HepG2 (cell line): Measurements from ENCODE around the gene GFER. TPM values are rescaled to one million over a fixed set of nuclear protein-coding genes. Genes with fewer than 3 reads are reported as not detected.

Source experiments
- ATAC-seq: fragments of 200-7000 bp; cut with Tn5 transposase; 3 replicates; pipeline ENCODE4 v1.9.1; 2020; ENCODE audit warnings: mild to moderate bottlenecking, moderate library complexity
- BruUV-seq: library from RNA; stranded (reverse); fragments of 400-500 nt; replicated peaks from 2 replicates; lab custom pipeline; 2021; lab: Mats Ljungman, UMichigan
- CTCF ChIA-PET: fragments of 300-600 bp; formaldehyde crosslinking; extraction: SDS; loops from one replicate; lab custom pipeline; 2021; ENCODE audit warnings: low total read pairs, inconsistent platforms, low intra/inter-chr PET ratio; lab: Yijun Ruan, JAX
- POLR2A ChIA-PET: fragments of 350-600 bp; sonication (Branson Sonifier 250); formaldehyde crosslinking; loops from one replicate; lab custom pipeline; 2020; ENCODE audit warnings: antibody characterized with exemption, inconsistent platforms; lab: Yijun Ruan, JAX
- DNase-seq: peaks from one replicate; pipeline ENCODE4 v3.0.0-alpha.2; 2015; ENCODE audit warnings: low spot score
- FAIRE-seq: peaks from 3 replicates; lab custom pipeline; 2011; peaks lifted over from hg19 to GRCh38; lab: Jason Lieb, UNC
- H2AFZ ChIP-seq: one replicate; pipeline ENCODE4 v1.6.1; 2011; ENCODE audit warnings: low read length, inconsistent platforms
- H3K27ac ChIP-seq: fragments of 300-600 bp; 3 replicates; pipeline ENCODE4 v1.8.0; 2011; ENCODE audit warnings: mixed run types, mild to moderate bottlenecking, mixed read lengths, low read length, inconsistent platforms; ENCODE audit not compliant: insufficient read depth; ENCODE audit errors: extremely low read length
- H3K27me3 ChIP-seq, 2 experiments: fragments of 200-600 bp in 1 of 2; 2 replicates in 1 of 2; 3 replicates in 1 of 2; pipeline versions ENCODE4 v1.6.0 to v1.8.0; 2011; ENCODE audit warnings: low read length in 2 of 2, mild to moderate bottlenecking in 2 of 2, moderate library complexity in 2 of 2, inconsistent platforms in 1 of 2; ENCODE audit not compliant: insufficient read depth in 2 of 2, control insufficient read depth in 1 of 2
- H3K36me3 ChIP-seq, 2 experiments: fragments of 200-600 bp in 1 of 2; replicated peaks in 1 of 2; 2 replicates in 1 of 2; 3 replicates in 1 of 2; pipeline versions ENCODE4 v1.5.1 to v1.8.0; 2011; ENCODE audit warnings: low read length in 2 of 2, inconsistent platforms in 1 of 2; ENCODE audit not compliant: insufficient read depth in 2 of 2, control insufficient read depth in 1 of 2
- H3K4me1 ChIP-seq: 2 replicates; pipeline ENCODE4 v1.5.1; 2012; ENCODE audit warnings: low read length, inconsistent platforms; ENCODE audit not compliant: insufficient read depth
- H3K4me2 ChIP-seq: 2 replicates; pipeline ENCODE4 v1.6.0; 2011; ENCODE audit warnings: low read depth, low read length, inconsistent platforms
- H3K4me3 ChIP-seq, 3 experiments: fragments of 200-600 bp in 1 of 3; sonication (generic), shearing (Covaris generic) in 1 of 3; replicated peaks in 1 of 3; 2 replicates each; pipeline ENCODE4 v1.5.1; 2011 to 2016; ENCODE audit warnings: low read length in 3 of 3, inconsistent platforms in 2 of 3, low read depth in 2 of 3, mild to moderate bottlenecking in 2 of 3, control low read depth in 1 of 3, mixed read lengths in 1 of 3; ENCODE audit not compliant: insufficient read depth in 1 of 3
- H3K79me2 ChIP-seq: one replicate; pipeline ENCODE4 v1.6.1; 2011; ENCODE audit warnings: low read length, inconsistent platforms; ENCODE audit not compliant: insufficient read depth
- H3K9ac ChIP-seq: 2 replicates; pipeline ENCODE4 v1.6.0; 2011; ENCODE audit warnings: mild to moderate bottlenecking, low read depth, low read length, inconsistent platforms; ENCODE audit not compliant: insufficient read depth
- H3K9me3 ChIP-seq: 2 replicates; pipeline ENCODE4 v1.5.1; 2012; ENCODE audit warnings: mild to moderate bottlenecking, low read length
- H4K20me1 ChIP-seq: 2 replicates; pipeline ENCODE4 v1.6.0; 2011; ENCODE audit warnings: inconsistent platforms, mild to moderate bottlenecking, low read length, moderate library complexity; ENCODE audit not compliant: insufficient read depth
- ADNP ChIP-seq: sonication (generic); formaldehyde crosslinking; IDR thresholded peaks from 2 replicates; pipeline ENCODE4 v1.4.0; 2020; ENCODE audit warnings: missing genetic modification reagents
- DNMT3B ChIP-seq: conservative IDR thresholded peaks from 2 replicates; pipeline ENCODE4 v1.6.1; 2016; ENCODE audit warnings: missing biosample characterization, control low read depth
- RBFOX2 ChIP-seq: fragments of 200-400 bp; formaldehyde crosslinking; IDR thresholded peaks from 2 replicates; pipeline ENCODE4 v1.6.1; 2017; ENCODE audit warnings: low read depth, mild to moderate bottlenecking, low read length
- SNRNP70 ChIP-seq: fragments of 200-400 bp; formaldehyde crosslinking; IDR thresholded peaks from 2 replicates; pipeline ENCODE4 v1.6.1; 2017; ENCODE audit warnings: mild to moderate bottlenecking, low read depth, low read length, moderate library complexity
- ZNF142 ChIP-seq: sonication (generic); formaldehyde crosslinking; IDR thresholded peaks from 2 replicates; pipeline ENCODE4 v1.4.0; 2020; ENCODE audit warnings: missing genetic modification reagents
- ZNF44 ChIP-seq: sonication (generic); formaldehyde crosslinking; IDR thresholded peaks from 2 replicates; pipeline ENCODE4 v1.5.1; 2020; ENCODE audit warnings: mild to moderate bottlenecking, missing genetic modification reagents
- WGBS: methylation state at CpG from one replicate; pipeline ENCODE4 v1.1.6; 2017; ENCODE audit warnings: low lambda C conversion rate; 5-methylcytosine and 5-hydroxymethylcytosine counted together
- in situ Hi-C: cut with HindIII; loops from 2 replicates; pipeline ENCODE4 v1.10.0; 2017; ENCODE audit warnings: low pct_unique_long_range_greater_than_20kb; ENCODE audit not compliant: extremely low pct_ligation_motif_present
- intact Hi-C: fragments of 100-400 bp; cut with micrococcal nuclease; formaldehyde crosslinking; loops from one replicate; pipeline ENCODE4 v1.10.0; 2022; ENCODE audit not compliant: unreplicated experiment
- polyA plus RNA-seq, 8 experiments: library from polyadenylated mRNA; depleted of rRNA in 3 of 8; stranded (reverse) in 7 of 8; unstranded in 1 of 8; fragments of >200 nt; fragmentation: Illumina TruSeq in 4 of 8; extraction: Trizol in 4 of 8; gene quantifications; 2 replicates each; pipeline versions ENCODE4 v1.2.1 to v1.2.3, GENCODE V29; 2011 to 2016; ENCODE audit warnings: low read depth in 4 of 8, missing spikeins in 1 of 8, mixed read lengths in 1 of 8; ENCODE audit not compliant: insufficient read depth in 1 of 8
- total RNA-seq, 5 experiments: library from RNA; depleted of rRNA; stranded (reverse); fragments of >200 nt; fragmentation: Illumina TruSeq; extraction: Trizol; gene quantifications; 2 replicates each; pipeline ENCODE4 v1.2.3, GENCODE V29; 2016; ENCODE audit warnings: low read depth in 1 of 5

Gene GFER
- total and polyA plus RNA-seq, 2 of the 13 experiments (the other 11 are each of a cell fraction or from before 2014, with no cell fraction given), result 28.6 to 71.7 TPM

GRCh38 chr16:1974157-1975070 lies 9.6 kb upstream of the GFER start:
- Histone ChIP-seq H2AFZ (no peak overlapping the region), H3K27ac (no peak overlapping the region), H4K20me1 (no peaks in the 10 kb centered on the region), H3K4me3 (no peak overlapping the region; a peak in 1 of 6 replicates)
- ChIA-PET POLR2A (interaction anchor here (0.8 kb wide), 1 partner anchor 10 kb away, joined by 5 read pairs; the partner anchor contains the start of gene RPS2), CTCF (no interaction called here)
- no peak for DNase-seq
- WGBS, result 98% methylated on average over 28 of the region's 42 CpGs
- ATAC-seq, result no peak
- in situ Hi-C loops, result no loop called here
- TF ChIP-seq RBFOX2 (peak; percentile 29; the same call in 1 of the 2 replicates), ZNF44 (CRISPR knock-in tag) (no peak), ADNP (CRISPR knock-in tag) (no peak), ZNF142 (CRISPR knock-in tag) (no peak), SNRNP70 (no peak), DNMT3B (CRISPR knock-in tag) (no peak)
- TF ChIP-seq, all 625 proteins: peak for 1
- Histone ChIP-seq H3K27me3 (no peaks in the 10 kb centered on the region), H3K9me3 (no peaks in the 10 kb centered on the region), H3K36me3 (peaks cover 21 to 34% of the 10 kb centered on the region in 2 experiments; a peak in 3 of 5 replicates), H3K79me2 (peaks cover 14% of the 10 kb centered on the region), H3K4me2 (no peak overlapping the region), H3K4me1 (peaks cover 21% of the 10 kb centered on the region), H3K9ac (no peak overlapping the region)
- FAIRE-seq, result no peak
- intact Hi-C loops, result no loop called here
- BruUV-seq, result no TSS peak
